ENCODE data around the gene MAPT. TPM values are rescaled to one million over a fixed set of nuclear protein-coding genes. Genes with fewer than 3 reads are reported as not detected.

MAPT gene
- total RNA-seq, 6 donors from 2014 or later, result 2.1 to 3.7 (median 2.8) TPM

GRCh38 chr17:45982791-45983613 lies 88.6 kb downstream of the MAPT start:
- Histone ChIP-seq H3K4me3 (no peak overlapping the region), H3K27ac (no peak overlapping the region), H3K36me3 (no peaks in the 10 kb centered on the region), H3K4me1 (no peaks in the 10 kb centered on the region), H3K9me3 (no peaks in the 10 kb centered on the region), H3K27me3 (no peaks in the 10 kb centered on the region)
- peak in 1 of 2 donors; percentile 83 for DNase-seq
- 84 to 90% methylated on average over 35 to 40 of the region's 41 CpGs for WGBS, 2 donors
- peak in 1 of 2 donors; percentile 2 for ATAC-seq (ENCODE audit: low FRiP score in 2 of 2)
- no peak for TF ChIP-seq CTCF (IDR thresholded peaks at IDR 0.05)
- no peak for TF ChIP-seq POLR2A (IDR thresholded peaks at IDR 0.05)
- no peak for TF ChIP-seq EP300 (IDR thresholded peaks at IDR 0.05)
- TF ChIP-seq POLR2AphosphoS5 (IDR thresholded peaks at IDR 0.05), result no peak

DNA sequence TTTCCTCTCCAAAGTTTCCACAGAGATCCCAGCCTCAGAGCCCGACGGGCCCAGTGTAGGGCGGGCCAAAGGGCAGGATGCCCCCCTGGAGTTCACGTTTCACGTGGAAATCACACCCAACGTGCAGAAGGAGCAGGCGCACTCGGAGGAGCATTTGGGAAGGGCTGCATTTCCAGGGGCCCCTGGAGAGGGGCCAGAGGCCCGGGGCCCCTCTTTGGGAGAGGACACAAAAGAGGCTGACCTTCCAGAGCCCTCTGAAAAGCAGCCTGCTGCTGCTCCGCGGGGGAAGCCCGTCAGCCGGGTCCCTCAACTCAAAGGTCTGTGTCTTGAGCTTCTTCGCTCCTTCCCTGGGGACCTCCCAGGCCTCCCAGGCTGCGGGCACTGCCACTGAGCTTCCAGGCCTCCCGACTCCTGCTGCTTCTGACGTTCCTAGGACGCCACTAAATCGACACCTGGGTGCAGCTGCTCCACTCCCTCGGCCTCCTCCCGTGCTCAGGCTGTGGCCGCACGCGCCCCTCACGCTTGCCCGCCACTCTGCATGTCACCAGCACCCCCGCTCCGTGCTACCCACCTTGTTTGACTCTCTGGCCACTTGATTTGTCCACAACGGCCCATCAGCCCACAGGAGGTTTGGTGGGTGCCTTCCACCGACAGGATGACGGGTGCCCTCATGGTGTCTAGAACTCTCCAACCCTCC lies 89.4 kb downstream of the MAPT start:
- Histone ChIP-seq H3K9me3 (no peaks in the 10 kb centered on the region), H3K27ac (no peak overlapping the region), H3K27me3 (no peaks in the 10 kb centered on the region), H3K4me1 (no peaks in the 10 kb centered on the region), H3K36me3 (no peaks in the 10 kb centered on the region), H3K4me3 (no peak overlapping the region)
- WGBS, 2 donors, result 67 to 80% methylated on average over 24 to 31 of the region's 31 CpGs
- DNase-seq (peak in 1 of 2 donors; percentile 66), ATAC-seq (ENCODE audit: low FRiP score in 2 of 2) (no peak)
- no peak for TF ChIP-seq CTCF (IDR thresholded peaks at IDR 0.05)

- WGBS, 2 donors, result 85 to 93% methylated on average over 3 to 5 of the region's 5 CpGs
- H3K9me3 ChIP-seq, result no peaks in the 10 kb centered on the region
Observed at GRCh38 chr17:45984368-45984767, 90.0 kb downstream of the MAPT start.

DNA sequence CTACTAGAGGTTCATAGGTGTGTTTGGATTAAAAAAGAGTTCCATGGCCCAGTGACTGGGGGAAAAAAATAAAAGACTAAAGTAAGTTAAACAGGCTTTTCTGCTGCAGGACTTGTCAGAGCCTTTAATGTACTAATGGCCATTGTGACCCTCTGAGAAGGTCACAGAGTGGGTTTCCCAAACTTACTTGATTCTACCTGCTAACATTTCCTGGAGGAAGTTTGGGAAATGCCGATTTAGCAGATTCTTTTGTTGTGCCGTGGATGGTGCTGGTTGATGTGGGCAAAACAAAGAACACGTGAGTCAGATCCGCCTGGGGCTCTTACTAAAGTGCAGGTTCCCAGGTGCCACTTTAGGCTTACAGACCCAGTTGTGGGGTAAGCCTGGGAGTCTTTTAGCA lies 91.1 kb downstream of the MAPT start:
- DNase-seq (no peak), ATAC-seq (ENCODE audit: low FRiP score in 2 of 2) (no peak)
- no peaks in the 10 kb centered on the region for H3K27me3 ChIP-seq
- no peak overlapping the region for H3K27ac ChIP-seq
- H3K4me3 ChIP-seq, result no peak overlapping the region
- H3K36me3 ChIP-seq, result no peaks in the 10 kb centered on the region
- TF ChIP-seq CTCF (IDR thresholded peaks at IDR 0.05) (no peak), EP300 (IDR thresholded peaks at IDR 0.05) (no peak), POLR2AphosphoS5 (IDR thresholded peaks at IDR 0.05) (no peak), POLR2A (IDR thresholded peaks at IDR 0.05) (no peak)
- WGBS, 2 donors, result 68 to 82% methylated on average over 4 of the region's 4 CpGs
- no peaks in the 10 kb centered on the region for H3K9me3 ChIP-seq
- no peaks in the 10 kb centered on the region for H3K4me1 ChIP-seq

More at GRCh38 chr17:45984368-45984767, 90.0 kb downstream of the MAPT start:
- DNase-seq, result no peak
- Histone ChIP-seq H3K4me3 (no peak overlapping the region), H3K4me1 (no peaks in the 10 kb centered on the region), H3K27ac (no peak overlapping the region), H3K36me3 (no peaks in the 10 kb centered on the region), H3K27me3 (no peaks in the 10 kb centered on the region)
- no peak for ATAC-seq (ENCODE audit: low FRiP score in 2 of 2)
- no peak for TF ChIP-seq EP300 (IDR thresholded peaks at IDR 0.05)
- TF ChIP-seq POLR2AphosphoS5 (IDR thresholded peaks at IDR 0.05), result no peak
- TF ChIP-seq CTCF (IDR thresholded peaks at IDR 0.05), result no peak
- TF ChIP-seq POLR2A (IDR thresholded peaks at IDR 0.05), result no peak
